Right lobe of liver (tissue), 4 donors: ENCODE data around the gene PRR23C.

Experiments used
- POLR2A ChIP-seq: fragments of 450-650 bp; IDR thresholded peaks from one replicate; pipeline ENCODE4 v1.6.1; 2017; ENCODE audit warnings: antibody characterized with exemption, mild to moderate bottlenecking
- TF ChIP-seq, protein P1 (sequence below), 4 donors: fragments of 200-600 bp in 3 of 4; fragments of 450-650 bp in 1 of 4; IDR thresholded peaks; one replicate each; pipeline versions ENCODE4 v1.5.1 to v1.8.0; 2016 to 2022; ENCODE audit warnings: antibody characterized with exemption in 4 of 4, mild to moderate bottlenecking in 2 of 4
- donor health status: DM: no; HTN: no; CAD: no.
- donor health status: DM: no; HTN: no; CAD: no.
- donor health status: DM: no; HTN: yes; CAD: no.

DNA sequence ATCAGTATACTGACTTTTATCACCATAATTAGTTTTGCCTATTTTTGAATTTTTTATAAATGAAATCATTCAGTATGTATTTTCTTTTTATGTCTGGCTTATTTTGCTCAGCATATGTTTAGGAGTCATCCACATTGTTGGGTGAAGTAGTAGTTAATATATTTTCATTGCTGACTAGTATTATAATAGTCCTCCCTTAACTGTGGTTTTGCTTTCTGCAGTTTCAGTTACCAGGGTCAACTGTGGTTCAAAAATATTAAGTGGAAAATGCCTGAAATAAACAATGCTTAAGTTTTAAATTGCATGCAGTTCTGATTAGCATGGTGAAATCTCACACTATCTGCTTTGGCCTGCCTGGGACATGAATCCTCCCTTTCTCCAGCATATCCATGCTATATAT is 39.5 kb upstream of the PRR23C start:
- TF ChIP-seq, protein P1, sequence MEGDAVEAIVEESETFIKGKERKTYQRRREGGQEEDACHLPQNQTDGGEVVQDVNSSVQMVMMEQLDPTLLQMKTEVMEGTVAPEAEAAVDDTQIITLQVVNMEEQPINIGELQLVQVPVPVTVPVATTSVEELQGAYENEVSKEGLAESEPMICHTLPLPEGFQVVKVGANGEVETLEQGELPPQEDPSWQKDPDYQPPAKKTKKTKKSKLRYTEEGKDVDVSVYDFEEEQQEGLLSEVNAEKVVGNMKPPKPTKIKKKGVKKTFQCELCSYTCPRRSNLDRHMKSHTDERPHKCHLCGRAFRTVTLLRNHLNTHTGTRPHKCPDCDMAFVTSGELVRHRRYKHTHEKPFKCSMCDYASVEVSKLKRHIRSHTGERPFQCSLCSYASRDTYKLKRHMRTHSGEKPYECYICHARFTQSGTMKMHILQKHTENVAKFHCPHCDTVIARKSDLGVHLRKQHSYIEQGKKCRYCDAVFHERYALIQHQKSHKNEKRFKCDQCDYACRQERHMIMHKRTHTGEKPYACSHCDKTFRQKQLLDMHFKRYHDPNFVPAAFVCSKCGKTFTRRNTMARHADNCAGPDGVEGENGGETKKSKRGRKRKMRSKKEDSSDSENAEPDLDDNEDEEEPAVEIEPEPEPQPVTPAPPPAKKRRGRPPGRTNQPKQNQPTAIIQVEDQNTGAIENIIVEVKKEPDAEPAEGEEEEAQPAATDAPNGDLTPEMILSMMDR (IDR thresholded peaks at IDR 0.05) = no peak
- TF ChIP-seq POLR2A = no peak
